AG08395 (cell line): ENCODE measurements around the gene PARP1.

Experiments
- DNase-seq: peaks from one replicate; pipeline ENCODE4 v3.0.0; 2012; ENCODE audit warnings: mixed read lengths, low spot score

Gene PARP1

DNA sequence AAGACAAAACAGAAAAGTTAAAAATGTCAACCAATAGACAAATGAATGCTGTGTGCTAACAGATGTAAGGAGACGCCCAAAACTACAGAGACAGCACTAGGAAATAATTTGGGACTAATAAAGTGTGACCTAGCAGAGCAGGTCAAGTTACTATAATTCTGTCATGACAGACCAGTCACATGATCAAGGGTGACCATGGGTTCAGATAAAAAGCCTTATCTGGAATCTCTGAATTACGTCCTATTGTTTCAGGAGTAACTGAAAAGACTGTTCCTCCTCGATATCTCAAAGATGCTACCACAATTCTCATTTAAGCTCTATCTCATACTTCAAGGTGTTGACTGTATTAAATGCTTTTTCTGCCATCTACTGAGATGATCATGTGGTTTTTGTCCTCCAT, 31.6 kb downstream of the PARP1 start:
- no peak for DNase-seq

DNA sequence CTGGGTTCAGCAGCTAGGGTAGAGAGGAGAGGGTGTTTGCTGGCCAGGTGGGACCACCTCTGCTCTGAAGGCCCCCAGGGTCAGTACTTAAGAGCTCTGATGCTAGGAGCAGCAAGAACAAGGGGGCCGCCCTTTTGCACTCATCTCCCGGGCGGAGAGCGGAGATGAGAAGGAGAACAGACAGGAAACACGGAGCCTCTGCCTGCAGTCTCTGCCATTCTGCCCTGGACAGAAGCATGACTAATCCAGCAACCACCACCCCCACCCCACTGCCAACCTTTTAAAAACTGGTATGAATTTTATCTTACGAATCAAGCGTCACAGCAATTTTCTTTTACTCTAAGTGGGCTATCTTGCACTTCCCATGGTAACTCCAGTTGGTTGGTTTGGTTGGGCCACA, 34.5 kb downstream of the PARP1 start:
- no peak for DNase-seq

DNA sequence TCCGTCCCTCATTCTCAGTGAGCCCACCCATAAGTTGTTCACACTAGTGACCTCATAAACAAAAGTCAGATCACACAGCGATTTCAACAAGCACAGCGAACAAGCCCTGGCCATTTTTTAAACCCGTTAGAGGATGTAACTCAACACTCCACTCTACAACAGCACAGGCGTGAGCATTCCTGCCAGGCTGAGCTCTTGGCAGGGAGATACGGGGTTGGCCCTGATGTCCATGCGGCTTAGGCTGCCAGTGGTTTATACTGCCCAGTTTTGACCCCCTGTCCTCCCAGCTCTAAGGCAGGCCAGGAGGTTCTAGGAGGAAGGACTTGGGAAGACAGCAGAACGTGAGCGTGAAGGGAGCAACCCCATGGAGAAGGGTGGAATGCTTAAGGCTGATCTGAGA, 35.0 kb downstream of the PARP1 start:
- no peak for DNase-seq

DNA sequence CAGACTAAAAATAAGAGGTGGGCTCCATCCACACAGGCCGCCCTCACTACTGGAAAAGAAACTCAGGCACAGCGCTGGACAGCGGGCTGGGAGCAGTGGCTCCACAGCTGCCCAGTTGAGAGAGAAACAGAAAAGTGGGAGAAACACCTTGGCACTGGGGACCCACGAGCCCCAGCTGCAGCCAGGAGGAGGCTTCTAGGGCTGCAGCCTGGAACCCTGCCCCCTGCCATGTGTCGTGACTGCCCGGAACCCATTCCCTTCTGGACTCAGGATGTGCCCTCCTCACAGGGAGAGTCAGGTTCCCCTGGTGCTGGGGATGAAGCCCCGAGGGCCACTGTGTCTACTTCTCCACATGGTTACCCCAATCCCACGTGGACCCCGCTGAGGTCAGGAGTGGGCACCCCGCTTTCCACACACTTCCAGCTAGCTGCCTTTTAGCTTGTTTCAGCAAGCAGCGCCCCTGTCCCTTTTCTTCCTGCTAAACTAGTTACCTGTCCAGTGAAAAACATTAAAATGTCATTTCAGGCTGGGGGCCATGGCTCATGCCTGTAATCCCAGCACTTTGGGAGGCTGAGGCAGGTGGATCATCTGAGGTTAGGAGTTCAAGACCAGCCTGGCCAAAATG, 35.9 kb downstream of the PARP1 start:
- DNase-seq, result no peak

DNA sequence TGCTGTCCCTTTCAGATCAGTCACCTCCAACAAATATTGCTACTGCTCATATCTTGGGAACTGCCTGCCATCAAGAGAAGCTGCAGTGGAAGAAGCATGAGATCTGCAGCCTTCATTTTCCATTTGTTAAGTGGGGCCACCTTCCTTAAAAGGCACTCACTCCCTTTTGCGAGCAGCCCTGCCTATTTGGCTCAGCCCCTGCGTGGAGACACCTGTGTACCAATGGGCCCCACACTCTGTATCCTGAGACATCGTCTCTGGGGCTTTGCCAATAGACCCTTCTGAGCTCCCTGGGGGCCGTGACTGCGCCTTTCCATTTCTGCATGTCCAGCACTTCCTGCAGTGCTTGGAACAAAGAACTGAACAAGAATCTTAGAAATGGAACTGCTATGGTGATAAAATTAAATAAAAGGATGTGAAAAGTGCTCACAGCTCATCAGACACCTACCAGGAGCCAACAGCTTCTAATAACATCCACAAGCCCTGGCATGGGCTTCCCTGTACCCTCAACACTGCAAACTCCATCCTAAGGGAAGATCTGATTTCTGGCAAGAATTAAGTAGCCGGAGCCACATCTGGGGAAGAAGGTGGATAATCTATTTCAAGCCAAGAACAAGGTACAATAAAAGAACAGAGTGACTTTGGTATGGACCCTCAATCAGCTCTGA, 36.7 kb downstream of the PARP1 start:
- DNase-seq, result no peak

DNA sequence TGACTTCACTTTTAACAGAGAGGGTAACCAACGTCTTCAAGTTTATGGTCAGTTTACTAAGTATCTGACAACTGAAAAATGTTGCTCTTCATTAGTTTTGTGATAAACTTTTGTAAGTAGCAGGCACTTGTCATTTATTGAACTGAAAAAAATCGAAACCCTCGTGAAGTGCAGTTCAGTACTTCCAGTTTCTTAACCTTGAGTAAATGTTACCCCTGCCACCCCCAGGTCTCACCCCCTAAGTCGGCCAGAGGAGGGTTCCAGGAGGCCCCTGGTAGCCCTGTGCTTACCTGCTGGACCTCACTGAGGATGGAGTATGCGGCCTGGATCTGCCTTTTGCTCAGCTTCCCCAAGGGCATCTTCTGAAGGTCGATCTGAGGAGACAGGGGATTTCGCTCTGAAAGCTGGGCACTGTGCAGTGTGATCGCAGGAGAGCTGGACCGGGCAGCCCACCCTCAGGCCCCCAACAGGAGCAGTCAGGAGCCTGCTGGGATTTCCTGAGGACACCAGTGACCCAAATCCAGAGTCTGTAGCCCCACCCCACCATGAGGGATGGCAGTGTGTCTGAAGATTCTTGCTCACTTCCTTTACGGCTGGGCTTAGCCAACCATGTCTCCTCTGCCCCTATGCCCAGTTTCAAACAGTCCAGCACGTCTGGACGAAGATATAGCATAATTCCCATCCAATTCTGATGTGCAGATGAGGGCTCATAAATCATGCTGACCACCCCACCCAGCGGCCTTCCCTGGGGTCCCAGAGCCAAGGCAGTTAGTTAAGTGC, 37.6 kb downstream of the PARP1 start:
- DNase-seq, result no peak

DNA sequence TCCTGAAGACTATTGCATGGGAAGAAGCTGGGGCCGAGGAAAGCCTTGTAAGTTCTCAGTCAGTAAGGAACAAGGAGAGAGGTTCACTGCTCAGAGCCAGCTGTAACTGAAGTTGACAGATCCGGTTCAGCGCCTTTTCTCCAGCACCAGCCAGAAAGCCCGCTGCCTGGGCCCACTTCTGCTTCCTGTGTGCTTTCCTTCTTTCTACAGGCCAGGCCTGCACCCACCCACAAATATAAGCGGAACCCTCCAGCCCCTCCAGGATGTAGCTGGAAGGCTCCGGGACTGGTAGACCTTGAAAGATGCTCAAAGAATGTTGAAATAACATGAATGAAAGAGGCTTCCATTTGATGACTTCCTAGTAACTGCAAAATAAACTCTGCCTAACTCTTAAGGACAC, 38.8 kb downstream of the PARP1 start:
- DNase-seq, result no peak

DNA sequence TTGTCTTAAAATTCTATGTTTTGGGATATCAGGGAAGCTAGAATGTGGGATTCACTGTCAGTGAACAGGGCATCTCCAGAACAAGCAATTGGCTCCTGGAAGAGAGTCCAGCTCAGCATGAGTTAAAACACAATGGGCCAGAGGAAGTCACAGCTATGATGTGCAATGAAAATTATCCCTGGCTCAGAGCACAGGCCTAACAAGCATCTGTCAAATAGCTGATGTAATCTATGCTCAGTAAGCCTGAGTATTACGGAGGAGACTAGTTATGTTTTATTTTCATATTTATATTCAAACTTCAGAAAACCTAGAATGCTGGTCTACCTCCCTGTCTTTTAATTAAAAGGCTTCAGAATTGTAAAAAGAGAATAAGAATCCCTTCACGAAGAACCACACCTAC, 41.6 kb downstream of the PARP1 start:
- DNase-seq, result no peak

DNA sequence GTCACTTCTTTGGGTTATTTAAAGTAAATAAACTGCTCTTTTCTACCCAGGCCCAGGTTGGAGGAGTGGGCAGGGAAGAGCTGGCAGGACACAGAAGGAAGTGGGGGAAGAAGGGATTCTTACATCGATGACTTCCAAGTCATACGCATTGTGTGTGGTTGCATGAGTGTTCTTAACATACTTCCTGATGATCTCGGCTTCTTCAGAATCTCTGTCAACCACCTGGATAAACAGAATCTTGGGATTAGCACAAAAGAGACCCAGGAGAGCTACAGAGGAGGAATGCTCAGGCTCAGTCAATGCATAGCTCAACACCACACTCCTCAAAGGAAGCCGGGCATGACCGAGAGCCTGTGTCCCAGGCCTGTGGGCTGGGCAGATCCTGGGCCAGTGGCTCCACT, 42.1 kb downstream of the PARP1 start:
- no peak for DNase-seq

DNA sequence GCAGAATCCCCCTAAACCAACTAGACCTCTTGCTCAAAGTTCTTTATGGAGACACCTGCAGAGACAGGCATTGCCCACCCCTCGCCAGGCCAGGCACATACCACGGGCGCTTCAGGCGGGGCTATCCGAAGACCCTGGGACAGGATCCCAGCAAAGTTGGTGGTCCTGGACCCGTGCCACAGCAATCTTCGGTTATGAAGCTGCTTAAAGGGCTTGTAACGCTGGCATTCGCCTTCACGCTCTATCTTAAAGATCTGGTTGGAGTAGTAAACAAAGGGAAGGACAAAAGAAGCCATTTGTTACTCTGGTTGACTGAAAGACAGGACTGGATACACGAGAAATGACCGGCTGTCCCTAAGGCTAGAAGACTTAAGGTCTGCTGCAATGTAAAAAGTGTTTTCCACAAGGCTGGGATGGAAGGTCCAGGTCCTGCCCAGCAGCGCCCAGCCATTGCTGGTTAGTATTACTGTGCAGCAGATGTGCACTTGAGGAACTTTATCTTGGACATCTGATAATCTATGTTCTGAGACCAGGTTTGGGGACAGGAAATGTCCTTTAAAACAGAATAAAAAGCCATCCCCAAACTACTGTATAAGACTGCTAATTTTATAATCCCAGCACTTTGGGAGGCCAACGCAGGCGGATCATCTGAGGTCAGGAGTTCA, 42.9 kb downstream of the PARP1 start:
- DNase-seq, result no peak

DNA sequence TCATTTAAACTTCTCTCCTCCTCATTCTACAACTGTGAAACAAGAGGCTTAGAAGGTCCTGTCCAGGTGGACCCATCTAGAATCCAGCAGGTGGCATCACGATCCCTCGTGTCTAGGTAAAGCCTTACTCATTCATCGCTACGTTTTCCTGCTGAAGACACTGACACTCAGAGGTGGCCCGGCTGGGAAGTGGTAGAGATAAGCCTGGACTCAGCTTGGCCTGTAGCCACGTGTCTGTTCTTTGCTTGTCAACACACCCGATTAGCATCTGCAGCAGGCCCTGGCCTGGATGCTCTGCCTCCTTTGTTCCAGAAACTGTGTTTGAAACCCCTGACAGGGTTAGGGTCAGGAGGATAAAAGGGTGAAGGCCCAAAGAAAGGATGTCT, 43.4 kb downstream of the PARP1 start:
- DNase-seq, result no peak

DNA sequence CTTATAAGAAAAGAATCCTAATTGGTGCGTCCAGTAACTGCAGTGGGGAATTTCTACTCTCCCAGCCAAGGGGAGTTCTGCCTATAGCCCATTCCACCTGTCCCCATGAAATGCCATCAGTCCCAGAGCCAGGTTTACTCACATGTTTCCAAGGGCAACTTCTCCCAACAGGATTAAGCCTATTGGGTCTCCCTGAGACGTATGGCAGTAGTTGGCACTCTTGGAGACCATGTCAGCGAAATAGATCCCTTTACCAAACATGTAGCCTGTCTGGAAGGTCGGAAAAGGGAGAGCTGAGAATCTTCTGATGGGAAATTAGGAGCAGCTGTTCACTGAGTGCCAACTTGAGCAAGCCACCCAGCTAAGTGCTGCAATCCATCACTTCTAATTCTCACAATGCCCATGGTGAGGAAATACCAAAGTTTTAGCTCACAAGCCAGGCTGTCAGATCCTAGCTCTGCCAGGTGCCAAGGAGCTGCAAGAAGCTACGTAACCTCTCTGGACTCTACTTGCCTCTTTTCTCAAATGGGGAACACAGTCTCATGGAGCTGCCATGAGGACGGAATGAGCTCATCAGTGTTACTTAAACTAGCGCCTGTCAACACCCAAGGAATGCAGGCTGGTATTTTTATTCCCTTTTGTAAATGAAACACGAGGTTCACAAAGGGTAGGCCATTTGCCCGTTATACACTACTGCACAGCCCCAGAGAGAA, 43.9 kb downstream of the PARP1 start:
- no peak for DNase-seq

DNA sequence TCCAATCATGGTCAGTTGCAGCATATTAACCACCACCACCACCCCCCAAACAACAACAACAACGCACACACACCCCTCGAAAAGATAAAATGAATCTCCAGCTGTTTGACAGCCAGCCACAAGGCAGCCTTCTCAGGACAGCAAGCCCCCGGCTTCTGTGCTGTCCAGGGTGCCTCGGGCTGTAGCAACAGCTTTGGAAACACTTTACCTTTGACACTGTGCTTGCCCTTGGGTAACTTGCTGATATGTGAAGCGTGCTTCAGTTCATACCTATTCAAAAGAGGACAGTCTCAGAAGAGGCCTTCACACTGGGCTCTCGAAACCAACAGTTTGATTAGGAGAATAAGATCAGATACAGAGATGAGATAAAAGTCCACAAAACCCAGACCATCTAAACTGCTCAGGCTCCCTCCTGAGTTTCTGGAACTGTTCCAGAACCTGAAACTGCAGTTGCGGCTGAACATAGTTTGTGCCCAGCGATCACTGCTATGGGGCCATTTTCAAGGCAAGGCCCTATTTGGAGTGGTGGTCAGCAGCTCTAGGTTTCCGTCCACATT, 44.9 kb downstream of the PARP1 start:
- DNase-seq, result no peak

DNA sequence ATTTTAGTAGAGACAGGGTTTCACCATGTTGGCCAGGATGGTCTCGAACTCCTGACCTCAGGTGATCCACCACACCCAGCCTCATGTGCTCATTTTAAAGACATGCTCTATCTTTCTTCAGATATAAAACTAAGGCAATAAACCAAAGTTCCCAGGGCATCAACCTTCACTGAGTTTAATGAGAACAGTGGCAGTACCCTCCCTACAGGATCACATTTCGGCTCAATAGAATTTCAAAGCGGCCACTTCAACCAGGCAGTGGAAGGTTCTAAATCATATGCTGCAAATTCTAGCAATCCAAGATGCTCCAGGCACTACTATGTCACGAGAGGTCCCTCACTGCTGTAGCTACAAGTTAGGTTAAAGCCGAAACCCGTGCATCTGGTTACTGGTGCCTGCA, 45.5 kb downstream of the PARP1 start:
- no peak for DNase-seq

DNA sequence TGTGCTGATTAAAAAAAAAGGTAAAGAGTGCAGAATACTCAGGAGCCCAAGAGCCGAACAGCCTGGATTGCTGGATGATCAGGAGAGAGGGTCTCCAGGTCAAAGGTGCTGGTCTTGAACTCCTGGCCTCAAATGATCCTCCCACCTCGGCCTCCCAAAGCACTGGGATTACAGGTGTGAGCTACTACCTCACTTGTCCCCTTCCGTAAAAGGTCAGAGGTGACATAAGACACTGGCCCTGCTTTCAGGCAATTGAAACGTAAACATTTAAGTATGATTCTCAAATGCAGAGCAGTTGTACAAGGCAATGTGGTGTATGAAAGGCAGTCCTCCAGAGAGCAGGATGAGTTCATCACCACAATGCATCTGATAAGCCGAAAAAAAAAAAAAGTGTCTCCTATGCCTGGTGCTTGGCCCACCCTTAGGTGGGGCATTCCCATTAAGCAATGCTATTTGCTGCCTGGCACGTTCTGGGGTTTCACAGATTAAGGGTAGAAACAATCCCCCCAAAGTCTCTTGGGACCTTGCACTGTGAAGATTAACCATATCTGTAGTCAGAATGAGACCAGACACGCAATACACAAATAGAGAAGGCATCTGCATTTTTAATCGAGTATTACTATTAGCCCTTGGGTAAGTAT, 47.7 kb downstream of the PARP1 start:
- DNase-seq, result no peak

DNA sequence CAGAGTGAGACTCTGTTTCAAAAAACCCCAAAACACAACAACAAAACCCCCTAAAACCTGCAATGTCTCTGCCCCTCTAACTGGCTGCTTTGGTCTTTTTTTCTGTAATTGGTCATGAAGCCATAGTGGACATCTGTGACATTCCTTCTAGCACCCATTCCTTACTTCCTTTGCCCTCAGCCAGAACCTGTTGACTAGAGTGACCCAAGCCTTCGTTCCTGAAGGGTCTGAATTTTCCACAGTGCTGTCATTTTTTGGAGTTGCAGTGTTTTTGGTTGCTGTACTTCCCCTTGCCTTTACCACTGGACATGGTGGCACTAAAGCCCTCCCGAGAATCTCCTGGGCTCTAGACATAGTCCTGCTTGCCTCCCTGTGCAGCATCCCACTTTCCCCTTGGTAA, 50.5 kb downstream of the PARP1 start:
- DNase-seq, result no peak

DNA sequence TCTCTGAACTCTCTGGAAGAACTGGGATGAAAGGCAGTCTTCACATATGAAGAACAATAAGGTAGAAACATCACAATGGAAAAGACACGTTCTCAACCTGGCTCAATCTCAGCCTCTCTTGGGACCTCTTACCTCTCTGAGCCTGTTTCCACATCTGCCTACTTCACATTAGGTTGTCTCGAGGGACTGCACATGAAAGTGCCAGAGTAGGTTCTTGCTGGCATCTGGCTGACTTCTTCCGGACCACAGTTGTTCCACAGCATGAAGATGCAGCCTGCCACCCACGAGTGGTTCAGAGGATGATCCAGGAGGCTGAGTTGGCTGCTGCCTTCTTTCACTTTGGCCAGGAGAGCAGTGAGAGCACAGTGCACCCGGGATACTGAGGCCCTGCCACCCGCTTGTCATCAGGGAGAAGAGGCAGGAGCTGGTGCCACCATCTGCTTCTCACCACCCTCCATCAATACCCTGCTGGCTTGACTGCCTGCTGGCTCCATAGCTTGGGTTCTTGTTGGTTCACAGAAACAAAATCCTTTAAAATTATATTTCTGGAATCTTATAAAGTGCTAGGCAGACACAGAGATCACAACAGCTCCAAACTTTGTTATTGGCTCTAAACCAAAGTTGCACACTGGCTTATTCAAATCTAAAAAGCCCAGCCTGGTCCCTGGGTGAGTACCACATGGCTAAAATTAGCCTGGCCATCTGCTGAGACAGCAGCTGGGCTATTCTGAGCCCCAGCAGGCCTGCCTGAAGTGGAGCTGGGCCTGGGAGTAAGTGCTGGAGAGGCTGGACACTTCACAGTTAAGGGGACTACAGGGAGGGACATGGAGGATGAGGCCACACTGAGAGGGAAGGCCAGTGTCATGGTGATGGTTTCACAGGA, 52.0 kb downstream of the PARP1 start:
- no peak for DNase-seq

DNA sequence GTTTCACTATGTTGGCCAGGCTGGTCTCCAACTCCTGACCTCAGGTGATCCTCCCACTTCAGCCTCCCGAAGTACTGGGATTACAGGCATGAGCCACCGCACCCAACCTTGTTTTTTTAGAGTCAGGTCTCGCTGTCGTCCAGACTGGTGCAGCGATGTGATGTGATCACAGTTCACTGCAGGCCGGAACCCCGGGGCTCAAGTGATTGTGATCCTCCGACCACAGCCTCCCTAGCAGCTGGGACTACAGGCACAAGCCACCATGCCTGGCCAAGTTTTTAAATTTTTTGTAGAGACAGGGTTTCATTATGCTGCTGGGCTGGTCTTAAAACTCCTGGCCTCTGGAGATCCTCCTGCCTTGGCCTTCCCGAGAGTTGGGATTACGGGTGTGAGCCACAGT, 52.9 kb downstream of the PARP1 start:
- no peak for DNase-seq

DNA sequence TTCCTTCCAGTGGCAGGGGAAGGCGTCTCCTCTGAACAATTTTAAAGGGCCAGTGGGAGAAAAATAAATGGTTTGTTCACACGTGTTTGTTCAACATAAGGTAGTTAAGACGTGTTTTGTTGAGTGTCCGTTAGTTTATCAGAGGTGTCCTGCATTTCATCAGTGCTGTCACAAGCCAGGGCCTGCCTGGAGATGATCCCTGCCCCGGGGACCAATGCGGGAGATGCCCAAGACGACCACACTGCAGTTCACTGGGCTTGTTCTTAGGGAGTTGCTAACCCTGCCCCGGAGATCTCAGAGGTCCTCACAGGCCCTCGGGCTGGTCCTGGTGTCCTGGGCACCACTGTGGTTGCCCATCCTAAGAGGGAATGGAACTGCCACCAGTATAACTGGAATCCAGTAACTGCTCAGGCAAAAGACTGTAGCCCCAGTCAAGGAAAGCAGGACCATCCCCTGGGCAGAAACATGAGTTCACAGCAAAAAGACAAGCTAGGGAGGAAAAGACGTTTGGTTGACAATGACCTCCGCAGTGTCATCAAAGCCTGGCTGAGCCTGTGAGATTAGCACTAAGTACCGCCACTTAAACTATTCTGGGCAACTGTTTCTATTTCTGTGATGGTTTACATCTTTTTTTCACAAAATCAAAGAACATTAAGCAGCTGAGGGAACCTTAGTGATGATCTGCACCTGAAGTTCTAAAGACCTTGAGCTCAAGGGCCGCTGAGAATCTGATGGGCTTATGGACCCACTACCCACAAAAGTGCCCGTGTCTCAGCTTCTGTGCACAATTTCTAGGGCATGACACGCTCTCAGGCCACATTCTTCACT, 54.0 kb downstream of the PARP1 start:
- no peak for DNase-seq

DNA sequence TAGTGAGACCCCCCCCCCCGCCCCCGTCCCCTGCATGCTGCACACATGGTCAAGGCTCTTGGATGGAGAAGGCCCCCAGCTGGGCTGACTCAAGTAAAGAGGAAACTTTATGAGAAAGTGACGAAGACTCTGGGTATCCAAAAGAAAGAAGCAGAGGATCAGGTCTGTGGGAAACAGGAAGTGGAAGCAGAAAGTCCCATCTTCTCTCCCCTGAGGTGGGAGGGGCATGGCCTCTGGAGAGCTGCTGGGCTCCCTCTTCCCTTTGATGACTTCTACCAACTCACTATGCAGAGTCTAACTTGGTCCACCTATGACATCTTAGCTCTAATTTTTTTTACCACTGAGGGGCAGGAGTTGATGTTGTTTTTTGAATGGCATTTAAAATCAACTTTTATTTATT, 56.2 kb downstream of the PARP1 start:
- DNase-seq, result no peak
